Measurements from ENCODE around the gene TFRC. TPM values are rescaled to one million over a fixed set of nuclear protein-coding genes. Genes with fewer than 3 reads are reported as not detected.
"Not testable (repeated sequence)": the region's sequence is repeated elsewhere in the genome, so short reads cannot be mapped to it uniquely, and the experiment has no call there.

The TFRC gene
- total RNA-seq, 2 experiments from 2014 or later: 341 to 347 TPM

DNA sequence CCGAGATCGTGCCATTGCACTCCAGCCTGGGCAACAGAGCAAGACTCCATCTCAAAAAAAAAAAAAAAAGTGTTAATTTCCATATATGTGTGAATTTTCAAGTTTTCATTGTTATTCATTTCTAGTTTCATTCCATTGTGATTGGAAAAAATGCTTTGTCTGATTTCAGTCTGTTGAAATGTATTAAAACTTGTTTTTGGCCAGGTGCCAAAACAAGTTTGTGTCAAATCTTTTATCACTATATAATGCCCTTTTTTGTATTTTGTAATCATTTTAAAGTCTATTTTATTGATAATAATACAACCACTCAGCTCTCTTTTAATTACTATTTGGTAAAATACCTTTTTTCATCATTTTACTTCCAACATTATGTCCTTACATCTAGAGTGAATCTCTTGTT lies 42.5 kb downstream of the TFRC start:
- H3K27me3 Mint-ChIP-seq: no peaks in the 10 kb centered on the region
- peaks cover 32% of the 10 kb centered on the region for H3K9me3 Mint-ChIP-seq
- CTCF ChIA-PET: no interaction called here
- H3K4me1 Mint-ChIP-seq (ENCODE audit: low read depth): peaks cover 6% of the 10 kb centered on the region
- intact Hi-C loops (cut with micrococcal nuclease): no loop called here
- no peak for DNase-seq
- peaks cover 15% of the 10 kb centered on the region for H3K36me3 Mint-ChIP-seq
- H3K4me3 Mint-ChIP-seq: no peak overlapping the region
- POLR2A ChIA-PET: interaction anchor here (0.6 kb wide), 1 partner anchor 453 kb away, joined by 3 read pairs; no protein-coding TSS in a partner anchor
- H3K27ac Mint-ChIP-seq: no peak overlapping the region

DNA sequence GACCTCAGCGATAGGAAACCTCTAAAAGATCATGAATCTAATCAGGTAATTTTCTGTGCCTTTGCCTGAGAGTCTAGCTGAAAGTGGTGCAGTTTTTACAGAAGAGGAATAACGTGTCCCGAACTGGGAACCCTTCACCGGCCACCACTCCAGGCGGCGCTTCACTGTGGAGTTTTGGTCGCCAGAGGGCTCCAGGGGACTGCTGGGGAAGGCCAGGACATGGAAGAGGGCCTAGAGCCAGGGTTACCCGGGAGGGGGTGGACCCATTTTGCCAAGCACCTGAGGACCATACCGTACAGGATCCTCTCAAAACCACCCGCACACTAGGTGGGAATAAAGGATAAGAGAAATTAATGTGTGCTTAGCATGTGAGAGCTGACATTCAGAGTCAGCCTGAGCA lies 55.8 kb downstream of the TFRC start:
- H3K9me3 Mint-ChIP-seq; POLR2A ChIA-PET; H3K27me3 Mint-ChIP-seq; H3K36me3 Mint-ChIP-seq; H3K4me3 Mint-ChIP-seq; H3K4me1 Mint-ChIP-seq (ENCODE audit: low read depth); intact Hi-C loops (cut with micrococcal nuclease); H3K27ac Mint-ChIP-seq: not testable (repeated sequence)
- peak; percentile 29 for DNase-seq
- CTCF ChIA-PET: interaction anchor here (1.2 to 1.5 kb wide), 3 partner anchors 47 to 173 kb away, joined by 3 to 4 read pairs (median 4); no protein-coding TSS in a partner anchor

DNA sequence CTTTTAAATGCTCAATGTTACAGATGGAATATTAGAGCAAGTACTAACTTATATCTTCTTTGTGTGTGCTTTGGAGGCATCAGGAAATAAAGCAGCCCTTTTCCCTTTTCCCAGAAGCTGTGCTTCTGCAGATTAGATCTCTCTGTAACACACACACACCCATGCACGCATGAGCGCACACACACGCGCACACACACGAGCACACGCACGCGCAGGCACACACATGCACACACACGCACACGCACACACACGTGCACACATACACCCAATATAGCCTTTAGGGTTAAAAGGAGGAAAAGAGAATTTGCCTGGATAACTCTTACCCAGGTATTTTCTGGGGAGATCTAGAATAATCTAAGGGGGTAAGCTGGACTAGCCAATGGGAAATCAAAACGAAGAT lies 56.9 kb downstream of the TFRC start:
- Mint-ChIP-seq H3K4me1 (ENCODE audit: low read depth) (no peaks in the 10 kb centered on the region), H3K36me3 (no peaks in the 10 kb centered on the region), H3K9me3 (no peaks in the 10 kb centered on the region), H3K4me3 (no peak overlapping the region), H3K27me3 (peaks cover 4% of the 10 kb centered on the region), H3K27ac (no peak overlapping the region)
- POLR2A ChIA-PET: no interaction called here
- DNase-seq: no peak
- CTCF ChIA-PET: interaction anchor here (0.6 to 1.2 kb wide), 3 partner anchors 46 to 172 kb away, joined by 3 to 4 read pairs (median 3); no protein-coding TSS in a partner anchor
- intact Hi-C loops (cut with micrococcal nuclease): no loop called here

DNA sequence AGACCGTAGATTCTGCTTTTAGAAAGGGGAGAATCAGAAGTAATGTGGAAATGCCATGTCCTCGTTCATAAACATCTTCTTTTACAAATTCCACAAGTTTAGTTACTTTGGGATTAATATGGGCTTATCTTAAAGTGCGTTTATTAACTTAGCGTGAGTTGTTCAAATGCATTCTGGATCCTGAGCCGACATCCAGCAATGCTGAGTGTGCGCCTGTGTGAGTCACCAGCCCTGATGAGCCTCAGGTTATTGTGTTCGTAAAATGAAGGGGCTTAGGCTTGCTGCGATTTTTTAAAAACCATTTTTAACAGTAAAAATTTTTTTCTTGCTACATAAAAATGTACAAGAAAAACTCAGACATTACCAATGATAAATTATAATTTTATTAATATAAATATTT lies 57.9 kb downstream of the TFRC start:
- DNase-seq: no peak
- Mint-ChIP-seq H3K4me3 (no peak overlapping the region), H3K36me3 (no peaks in the 10 kb centered on the region), H3K27ac (no peak overlapping the region), H3K4me1 (ENCODE audit: low read depth) (no peaks in the 10 kb centered on the region), H3K27me3 (peaks cover 4% of the 10 kb centered on the region), H3K9me3 (no peaks in the 10 kb centered on the region)
- CTCF ChIA-PET: interaction anchor here (0.6 kb wide), 1 partner anchor 206 kb away, joined by 4 read pairs; no protein-coding TSS in a partner anchor
- POLR2A ChIA-PET: no interaction called here
- intact Hi-C loops (cut with micrococcal nuclease): no loop called here

DNA sequence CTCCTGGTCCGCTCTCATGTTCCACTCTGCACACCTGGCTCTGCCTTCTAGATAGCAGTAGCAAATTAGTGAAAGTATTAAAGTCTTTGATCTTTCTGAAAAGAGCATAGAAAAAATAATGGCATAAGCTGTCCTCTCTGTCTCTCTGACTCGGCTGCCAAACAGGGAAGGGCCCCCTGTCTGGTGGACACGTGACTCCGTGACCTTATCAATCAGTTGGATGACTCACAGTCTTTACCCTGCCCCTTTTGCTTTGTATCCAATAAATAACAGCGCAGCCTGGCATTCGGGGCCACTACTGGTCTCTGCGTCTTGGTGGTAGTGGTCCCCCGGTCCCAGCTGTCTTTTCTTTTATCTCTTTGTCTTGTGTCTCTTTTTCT lies 59.4 kb downstream of the TFRC start:
- POLR2A ChIA-PET; H3K36me3 Mint-ChIP-seq; H3K9me3 Mint-ChIP-seq; H3K4me1 Mint-ChIP-seq (ENCODE audit: low read depth); H3K27me3 Mint-ChIP-seq; H3K4me3 Mint-ChIP-seq; DNase-seq; H3K27ac Mint-ChIP-seq: not testable (repeated sequence)
- intact Hi-C loops (cut with micrococcal nuclease): loop anchor here (1.0 kb wide), 1 partner anchor 174 kb away; no protein-coding TSS in a partner anchor
- CTCF ChIA-PET: interaction anchor here (0.9 to 2.4 kb wide), 5 partner anchors 27 to 176 kb away, joined by 3 to 10 read pairs (median 3); no protein-coding TSS in a partner anchor

DNA sequence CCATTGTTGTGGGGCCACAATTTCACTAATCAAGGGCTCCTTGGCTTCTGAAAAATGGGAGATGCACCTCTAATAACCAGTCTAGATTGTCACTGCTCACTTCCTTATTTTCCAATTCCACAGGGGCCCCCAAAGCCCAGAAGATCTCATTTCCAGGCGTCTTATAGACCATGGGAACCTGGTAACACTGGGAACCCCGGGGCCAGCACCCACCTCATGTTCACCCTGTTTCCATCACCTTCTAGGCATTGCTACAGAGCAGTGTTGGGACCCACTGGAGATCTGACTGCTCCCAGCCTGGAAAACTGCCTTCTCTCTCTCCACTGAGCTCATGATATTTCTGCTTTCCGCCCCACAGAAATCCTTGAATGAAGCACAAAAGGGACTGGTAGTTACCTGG lies 61.5 kb downstream of the TFRC start:
- Mint-ChIP-seq H3K36me3 (no peaks in the 10 kb centered on the region), H3K27ac (no peak overlapping the region), H3K4me3 (no peak overlapping the region), H3K9me3 (no peaks in the 10 kb centered on the region), H3K4me1 (ENCODE audit: low read depth) (no peaks in the 10 kb centered on the region), H3K27me3 (no peaks in the 10 kb centered on the region)
- no peak for DNase-seq
- intact Hi-C loops (cut with micrococcal nuclease): no loop called here
- ChIA-PET CTCF (no interaction called here), POLR2A (interaction anchor here (1.7 kb wide), 1 partner anchor 59 kb away, joined by 4 read pairs; no protein-coding TSS in a partner anchor)

DNA sequence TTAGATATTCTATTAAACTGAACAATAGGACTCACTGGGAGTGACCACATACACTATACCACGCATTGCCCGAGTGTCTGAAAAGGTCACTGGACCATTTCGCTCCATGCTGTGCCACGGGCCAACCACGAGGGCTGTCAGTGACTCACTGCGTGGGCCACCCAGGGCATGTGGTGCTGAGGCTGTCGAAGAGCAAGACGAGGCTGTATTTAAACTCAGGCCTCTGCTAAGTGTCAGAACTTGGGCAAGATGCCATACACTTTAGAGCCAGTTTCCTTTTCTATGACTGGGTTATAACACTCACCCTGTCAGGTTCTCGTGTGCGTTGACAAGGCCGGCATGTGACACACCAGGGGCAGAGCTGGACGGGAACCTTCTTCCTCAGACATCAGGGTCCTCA lies 62.3 kb downstream of the TFRC start:
- CTCF ChIA-PET; H3K4me1 Mint-ChIP-seq (ENCODE audit: low read depth); POLR2A ChIA-PET; H3K4me3 Mint-ChIP-seq; H3K27ac Mint-ChIP-seq; intact Hi-C loops (cut with micrococcal nuclease); H3K36me3 Mint-ChIP-seq; DNase-seq; H3K9me3 Mint-ChIP-seq; H3K27me3 Mint-ChIP-seq: not testable (repeated sequence)

DNA sequence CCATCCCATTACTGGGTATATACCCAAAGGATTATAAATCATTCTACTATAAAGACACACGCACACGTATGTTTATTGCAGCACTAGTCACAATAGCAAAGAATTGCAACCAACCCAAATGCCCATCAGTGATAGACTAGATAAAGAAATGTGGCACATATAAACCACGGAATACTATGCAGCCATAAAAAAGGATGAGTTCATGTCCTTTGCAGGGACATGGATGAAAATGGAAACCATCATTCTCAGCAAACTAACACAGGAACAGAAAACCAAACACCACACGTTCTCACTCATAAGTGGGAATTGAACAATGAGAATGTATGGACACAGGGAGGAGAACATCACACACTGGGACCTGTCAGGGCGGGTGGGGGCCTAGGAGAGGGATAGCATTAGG lies 63.7 kb downstream of the TFRC start:
- H3K4me3 Mint-ChIP-seq; H3K9me3 Mint-ChIP-seq; DNase-seq; H3K27me3 Mint-ChIP-seq; intact Hi-C loops (cut with micrococcal nuclease); POLR2A ChIA-PET; H3K4me1 Mint-ChIP-seq (ENCODE audit: low read depth); H3K27ac Mint-ChIP-seq; H3K36me3 Mint-ChIP-seq; CTCF ChIA-PET: not testable (repeated sequence)

DNA sequence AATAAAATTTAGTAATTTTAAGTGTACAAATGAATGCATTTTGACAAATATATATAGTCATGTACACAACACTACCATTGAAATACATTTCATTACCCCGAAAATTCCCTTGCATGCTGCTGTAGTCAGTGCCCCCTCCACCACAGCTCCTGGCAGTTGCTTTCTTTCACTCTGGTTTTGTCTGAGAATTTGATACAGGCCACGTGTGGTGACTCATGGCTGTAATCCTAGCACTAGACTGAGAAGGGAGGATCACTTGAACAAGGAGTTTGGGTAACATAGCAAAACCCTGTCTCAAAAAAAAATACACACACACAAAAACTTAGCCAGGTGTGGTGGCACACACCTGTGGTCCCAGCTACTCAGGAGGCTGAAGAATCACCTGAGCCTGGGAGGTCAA lies 65.4 kb downstream of the TFRC start:
- intact Hi-C loops (cut with micrococcal nuclease): no loop called here
- ChIA-PET CTCF (no interaction called here), POLR2A (interaction anchor here (0.6 kb wide), 1 partner anchor 304 kb away, joined by 3 read pairs; no protein-coding TSS in a partner anchor)
- Mint-ChIP-seq H3K36me3 (no peaks in the 10 kb centered on the region), H3K4me1 (ENCODE audit: low read depth) (no peaks in the 10 kb centered on the region), H3K9me3 (peaks cover 2% of the 10 kb centered on the region), H3K4me3 (no peak overlapping the region), H3K27me3 (no peaks in the 10 kb centered on the region), H3K27ac (no peak overlapping the region)
- no peak for DNase-seq

DNA sequence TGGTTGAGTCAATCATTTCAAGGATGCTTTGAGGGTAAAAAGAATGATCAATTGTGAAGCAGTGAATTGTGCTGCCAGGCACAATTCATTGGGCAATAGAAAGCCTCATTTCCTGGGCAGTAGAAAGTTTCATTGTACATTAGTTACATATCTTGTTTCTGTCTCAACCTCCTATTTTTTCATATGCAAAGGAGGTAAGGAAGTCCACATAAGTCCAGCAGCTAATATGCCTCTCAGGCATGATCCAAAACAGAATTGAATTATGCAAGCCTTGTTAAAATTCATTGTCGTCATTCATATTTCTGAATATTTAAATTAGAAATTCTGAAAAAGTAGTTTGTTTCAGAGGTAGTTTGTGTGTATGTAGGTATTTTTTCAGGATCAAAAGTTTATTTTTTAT lies 65.8 kb downstream of the TFRC start:
- H3K27ac Mint-ChIP-seq: no peak overlapping the region
- no peaks in the 10 kb centered on the region for H3K36me3 Mint-ChIP-seq
- H3K4me1 Mint-ChIP-seq (ENCODE audit: low read depth): no peaks in the 10 kb centered on the region
- ChIA-PET POLR2A (no interaction called here), CTCF (no interaction called here)
- intact Hi-C loops (cut with micrococcal nuclease): no loop called here
- no peaks in the 10 kb centered on the region for H3K27me3 Mint-ChIP-seq
- H3K9me3 Mint-ChIP-seq: peaks cover 4% of the 10 kb centered on the region
- H3K4me3 Mint-ChIP-seq: no peak overlapping the region
- DNase-seq: no peak

DNA sequence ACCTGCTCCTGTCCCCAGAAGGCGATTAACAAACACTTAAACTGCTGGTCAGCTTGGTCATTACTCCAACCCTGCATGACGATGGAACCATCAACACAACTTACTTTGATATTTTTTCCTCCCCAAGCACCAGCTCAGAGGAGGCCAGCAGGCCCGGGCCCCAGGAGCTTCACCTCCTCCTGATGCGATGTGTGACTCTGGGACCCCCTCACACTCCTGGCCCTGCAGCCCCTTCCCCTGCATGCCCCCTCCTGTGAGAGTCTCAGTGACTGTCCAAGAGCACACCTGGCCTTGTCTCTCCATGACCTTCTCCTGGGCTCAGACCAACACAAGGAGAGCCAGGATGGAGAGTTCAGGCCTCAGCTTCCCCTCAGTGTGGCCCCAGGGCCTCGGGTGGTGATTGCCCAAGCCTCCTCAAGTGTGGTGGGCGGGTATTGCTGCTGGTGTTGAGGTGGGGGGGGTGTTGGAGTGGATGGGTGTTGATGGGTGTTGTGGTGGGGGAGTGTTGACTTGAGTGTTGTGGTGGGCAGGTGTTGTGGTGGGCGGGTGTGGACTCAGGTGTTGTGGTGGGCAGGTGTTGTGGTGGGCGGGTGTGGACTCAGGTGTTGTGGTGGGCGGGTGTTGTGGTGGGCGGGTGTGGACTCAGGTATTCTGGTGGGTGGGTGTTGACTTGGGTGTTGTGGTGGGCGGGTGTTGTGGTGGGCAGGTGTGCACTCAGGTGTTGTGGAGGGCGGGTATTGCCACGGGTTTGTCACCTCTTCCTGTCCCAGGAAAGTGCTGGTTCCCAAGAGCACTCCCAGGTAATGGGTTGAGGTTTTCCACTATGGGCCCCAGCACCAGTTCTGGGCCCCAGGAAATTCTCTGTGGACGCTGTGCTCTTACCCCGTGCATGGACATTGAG lies 68.1 kb downstream of the TFRC start:
- H3K4me3 Mint-ChIP-seq: no peak overlapping the region
- POLR2A ChIA-PET: no interaction called here
- intact Hi-C loops (cut with micrococcal nuclease): no loop called here
- no peaks in the 10 kb centered on the region for H3K36me3 Mint-ChIP-seq
- no peak overlapping the region for H3K27ac Mint-ChIP-seq
- peaks cover 16% of the 10 kb centered on the region for H3K9me3 Mint-ChIP-seq
- H3K27me3 Mint-ChIP-seq: peaks cover 6% of the 10 kb centered on the region
- no peaks in the 10 kb centered on the region for H3K4me1 Mint-ChIP-seq (ENCODE audit: low read depth)
- CTCF ChIA-PET: interaction anchor here (0.6 kb wide), 1 partner anchor 11 kb away, joined by 3 read pairs; no protein-coding TSS in a partner anchor
- DNase-seq: no peak

DNA sequence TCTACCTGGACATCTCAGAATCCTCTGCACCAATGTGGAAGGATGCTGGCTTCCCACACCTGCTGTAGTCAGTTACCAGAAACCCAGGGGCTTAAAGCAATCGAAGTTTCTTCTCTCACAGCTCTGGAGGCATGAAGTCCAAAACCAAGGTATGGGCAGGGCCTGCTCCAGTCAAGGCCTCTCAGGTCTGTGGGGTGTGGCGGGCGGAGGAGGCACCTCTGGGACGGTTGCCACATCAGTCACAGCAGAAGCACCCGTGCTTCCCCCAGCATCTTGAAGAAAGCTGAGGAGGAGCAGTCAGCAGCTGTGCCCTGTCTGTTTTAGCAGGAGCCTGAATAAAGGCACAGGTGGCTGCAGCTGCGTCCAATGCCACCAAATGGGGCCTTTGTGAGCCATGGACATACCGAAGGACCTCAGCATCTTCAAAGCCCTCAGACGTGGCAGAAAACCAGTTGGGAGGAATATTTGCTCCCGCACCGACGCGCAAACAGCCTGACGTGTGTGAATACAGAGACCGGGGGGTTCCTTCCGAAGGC lies 68.9 kb downstream of the TFRC start:
- ChIA-PET POLR2A (no interaction called here), CTCF (no interaction called here)
- Mint-ChIP-seq H3K36me3 (no peaks in the 10 kb centered on the region), H3K4me1 (ENCODE audit: low read depth) (no peaks in the 10 kb centered on the region), H3K27me3 (peaks cover 8% of the 10 kb centered on the region), H3K4me3 (no peak overlapping the region), H3K27ac (no peak overlapping the region), H3K9me3 (peaks cover 16% of the 10 kb centered on the region)
- intact Hi-C loops (cut with micrococcal nuclease): no loop called here
- DNase-seq: no peak

DNA sequence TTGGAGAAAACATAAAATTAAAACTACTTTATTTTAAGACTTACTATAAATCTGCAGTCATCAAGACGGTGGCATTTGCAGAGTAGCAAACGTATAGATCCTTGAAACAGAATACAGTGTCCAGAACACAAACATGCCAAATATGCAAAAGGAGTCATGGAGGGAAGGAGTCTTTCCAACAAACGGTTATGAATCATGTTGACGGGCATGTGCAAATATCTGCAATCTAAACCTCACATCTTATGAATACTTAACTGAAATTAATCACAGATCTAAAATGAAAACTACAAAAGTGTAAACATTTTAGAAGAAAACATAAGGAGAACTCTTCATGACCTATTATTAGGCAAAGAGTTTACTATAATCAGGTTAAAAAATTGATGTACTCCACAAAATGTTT lies 69.4 kb downstream of the TFRC start:
- Mint-ChIP-seq H3K4me3 (no peak overlapping the region), H3K9me3 (peaks cover 16% of the 10 kb centered on the region), H3K4me1 (ENCODE audit: low read depth) (no peaks in the 10 kb centered on the region), H3K36me3 (no peaks in the 10 kb centered on the region), H3K27ac (no peak overlapping the region), H3K27me3 (peaks cover 8% of the 10 kb centered on the region)
- ChIA-PET CTCF (no interaction called here), POLR2A (no interaction called here)
- DNase-seq: no peak
- intact Hi-C loops (cut with micrococcal nuclease): no loop called here

Data from activated CD4-positive, alpha-beta memory T cell treated with anti-CD3 and anti-CD28 coated beads for 36 hours (primary cell).